CD4-positive, alpha-beta T cell treated with Interleukin-17A for 4 hours (primary cell): Measurements from ENCODE around the gene IL12RB1.

Experiments
- DNase-seq: peaks from one replicate; pipeline ENCODE4 v3.0.0-alpha.2; 2020; ENCODE audit warnings: mixed read lengths

IL12RB1 gene

GRCh38 chr19:18085702-18086457 lies 854 bp downstream of the IL12RB1 start:
- DNase-seq = no peak

GRCh38 chr19:18083929-18084684 lies 2.6 kb downstream of the IL12RB1 start:
- no peak for DNase-seq

GRCh38 chr19:18074192-18074591 lies 12.5 kb downstream of the IL12RB1 start:
- no peak for DNase-seq

- DNase-seq = peak; percentile 33
Observed at GRCh38 chr19:18073197-18073596, 13.5 kb downstream of the IL12RB1 start.

GRCh38 chr19:18072335-18072734 lies 14.4 kb downstream of the IL12RB1 start:
- DNase-seq = no peak

- DNase-seq = no peak
Observed at GRCh38 chr19:18070181-18070580, 16.6 kb downstream of the IL12RB1 start.

GRCh38 chr19:18069383-18069782 lies 17.4 kb downstream of the IL12RB1 start:
- no peak for DNase-seq

GRCh38 chr19:18068395-18068794 lies 18.3 kb downstream of the IL12RB1 start:
- DNase-seq = no peak

GRCh38 chr19:18065173-18065495 lies 21.6 kb downstream of the IL12RB1 start:
- no peak for DNase-seq

- peak; percentile 68 for DNase-seq
Observed at GRCh38 chr19:18063463-18063862, 23.3 kb downstream of the IL12RB1 start.

- DNase-seq = no peak
Observed at GRCh38 chr19:18062028-18062427, 24.7 kb downstream of the IL12RB1 start.

GRCh38 chr19:18060472-18060871 lies 26.3 kb downstream of the IL12RB1 start:
- no peak for DNase-seq

- DNase-seq = no peak
Observed at GRCh38 chr19:18059902-18060301, 26.8 kb downstream of the IL12RB1 start.

- no peak for DNase-seq
Observed at GRCh38 chr19:18059297-18059696, 27.4 kb downstream of the IL12RB1 start.

- peak; percentile 89 for DNase-seq
Observed at GRCh38 chr19:18058208-18059009, 28.3 kb downstream of the IL12RB1 start.

- peak; percentile 7 for DNase-seq
Observed at GRCh38 chr19:18057557-18057956, 29.2 kb downstream of the IL12RB1 start.

- DNase-seq = no peak
Observed at GRCh38 chr19:18055967-18056366, 30.8 kb downstream of the IL12RB1 start.

- DNase-seq = peak; percentile 53
Observed at GRCh38 chr19:18053576-18054219, 33.0 kb downstream of the IL12RB1 start.

GRCh38 chr19:18051887-18052286 lies 34.8 kb downstream of the IL12RB1 start:
- DNase-seq = no peak

- no peak for DNase-seq
Observed at GRCh38 chr19:18049385-18049784, 37.3 kb downstream of the IL12RB1 start.

- peak; percentile 37 for DNase-seq
Observed at GRCh38 chr19:18046059-18046718, 40.5 kb downstream of the IL12RB1 start.

GRCh38 chr19:18045307-18046050 lies 41.3 kb downstream of the IL12RB1 start:
- peak; percentile 41 for DNase-seq
